Lung (tissue), 12 donors: Measurements from ENCODE around the gene KRT73. TPM values are rescaled to one million over a fixed set of nuclear protein-coding genes. Genes with fewer than 3 reads are reported as not detected.

Source experiments
- ATAC-seq: fragments of 200-7000 bp; cut with Tn5 transposase; one replicate; pipeline ENCODE4 v1.9.1; 2020; ENCODE audit warnings: moderate number of reproducible peaks; ENCODE audit not compliant: insufficient read depth, low FRiP score
- DNase-seq, 3 donors: peaks; one replicate each; pipeline ENCODE4 v3.0.0-alpha.2; 2013 to 2017
- H3K27ac ChIP-seq, 2 donors: one replicate each; pipeline ENCODE4 v1.5.1; 2013; ENCODE audit warnings: mild to moderate bottlenecking in 2 of 2, moderate library complexity in 2 of 2, control low read depth in 1 of 2, inconsistent platforms in 1 of 2, low read depth in 1 of 2, low read length in 1 of 2
- H3K27me3 ChIP-seq, 3 donors: one replicate each; pipeline ENCODE4 v1.5.1; 2013; ENCODE audit warnings: low read length in 2 of 3; ENCODE audit not compliant: control insufficient read depth in 3 of 3, insufficient read depth in 3 of 3
- H3K36me3 ChIP-seq, 4 donors: one replicate each; pipeline ENCODE4 v1.5.1; 2013; ENCODE audit warnings: low read length in 4 of 4, mild to moderate bottlenecking in 1 of 4, moderate library complexity in 1 of 4; ENCODE audit not compliant: control insufficient read depth in 4 of 4, insufficient read depth in 4 of 4
- H3K4me1 ChIP-seq, 5 donors: one replicate each; pipeline ENCODE4 v1.5.1; 2013; ENCODE audit warnings: low read length in 5 of 5, mild to moderate bottlenecking in 2 of 5, moderate library complexity in 1 of 5; ENCODE audit not compliant: control insufficient read depth in 5 of 5, insufficient read depth in 5 of 5
- H3K4me3 ChIP-seq: one replicate; pipeline ENCODE4 v1.5.1; 2013; ENCODE audit warnings: mild to moderate bottlenecking, control low read depth, moderate library complexity
- H3K9ac ChIP-seq, 2 donors: one replicate each; pipeline ENCODE4 v1.5.1; 2013; ENCODE audit warnings: low read length in 2 of 2, control low read depth in 1 of 2; ENCODE audit not compliant: insufficient read depth in 1 of 2
- H3K9me3 ChIP-seq, 4 donors: one replicate each; pipeline ENCODE4 v1.5.1; 2013; ENCODE audit warnings: low read length in 3 of 4, mild to moderate bottlenecking in 1 of 4, moderate library complexity in 1 of 4; ENCODE audit not compliant: control insufficient read depth in 4 of 4, insufficient read depth in 3 of 4
- CTCF ChIP-seq: IDR thresholded peaks from 2 replicates; pipeline ENCODE4 v1.5.1; 2012; ENCODE audit warnings: mild to moderate bottlenecking; ENCODE audit errors: control extremely low read depth, extremely low read depth
- WGBS, 2 donors: extraction: QIAGEN DNeasy Blood & Tissue Kit; methylation state at CpG; one replicate each; pipeline ENCODE4 v1.1.7; 2013; 5-methylcytosine and 5-hydroxymethylcytosine counted together
- polyA plus RNA-seq, 2 donors: library from polyadenylated mRNA; stranded (reverse); fragments of 200-250 nt; gene quantifications; one replicate each; pipeline ENCODE4 v1.2.1, GENCODE V29; 2013
- total RNA-seq, 2 donors: library from RNA; depleted of rRNA in 1 of 2; stranded (reverse); fragments of >200 nt in 1 of 2; gene quantifications; one replicate each; pipeline ENCODE4 v1.2.1, GENCODE V29; 2014 to 2021
- donor health status: control.
- donor health status: control.
- donor health status: Bipolar disorder and iron deficiency.
- donor health status: healthy.
- donor health status: DM: yes; HTN: yes; CAD: no.

Gene KRT73
- total and polyA plus RNA-seq, 4 donors, result 0.07 TPM; not detected in 3

- no peak overlapping the region for H3K27ac ChIP-seq
- no peak overlapping the region for H3K9ac ChIP-seq
- no peak for TF ChIP-seq CTCF
- WGBS, 2 donors, result 72 to 73% methylated on average over 7 of the region's 7 CpGs
- H3K36me3 ChIP-seq, result no peaks in the 10 kb centered on the region
- no peak overlapping the region for H3K4me3 ChIP-seq
- H3K4me1 ChIP-seq, result no peaks in the 10 kb centered on the region
- peaks cover 0 to 4% (median 2%) of the 10 kb centered on the region in 3 donors for H3K27me3 ChIP-seq
- DNase-seq (no peak), ATAC-seq (no peak)
- no peaks in the 10 kb centered on the region for H3K9me3 ChIP-seq
These were observed 26.9 kb upstream of the KRT73 start for GRCh38 chr12:52645120-52645761.

- Histone ChIP-seq H3K4me1 (no peaks in the 10 kb centered on the region), H3K36me3 (no peaks in the 10 kb centered on the region), H3K4me3 (no peak overlapping the region), H3K9ac (no peak overlapping the region), H3K27me3 (peaks cover 0 to 6% (median 4%) of the 10 kb centered on the region in 3 donors), H3K27ac (no peak overlapping the region), H3K9me3 (no peaks in the 10 kb centered on the region)
- no peak for ATAC-seq
- DNase-seq, result no peak
- WGBS, 2 donors, result 85 to 90% methylated on average over 6 of the region's 6 CpGs
- TF ChIP-seq CTCF, result no peak
These were observed 25.7 kb upstream of the KRT73 start for GRCh38 chr12:52644078-52644415.

- DNase-seq (no peak), ATAC-seq (no peak)
- Histone ChIP-seq H3K27me3 (peaks cover 0 to 11% (median 2%) of the 10 kb centered on the region in 3 donors), H3K9ac (no peak overlapping the region), H3K4me3 (no peak overlapping the region), H3K4me1 (no peaks in the 10 kb centered on the region), H3K9me3 (no peaks in the 10 kb centered on the region), H3K36me3 (no peaks in the 10 kb centered on the region), H3K27ac (no peak overlapping the region)
- WGBS, 2 donors, result 79 to 92% methylated on average over 10 of the region's 10 CpGs
- no peak for TF ChIP-seq CTCF
These were observed 25.1 kb upstream of the KRT73 start for GRCh38 chr12:52643233-52644077.
